OCI-LY7 (cell line): ENCODE measurements around the gene CFAP54. TPM values are rescaled to one million over a fixed set of nuclear protein-coding genes. Genes with fewer than 3 reads are reported as not detected.

ENCODE experiments used
- BruUV-seq: library from RNA; stranded (reverse); fragments of 400-500 nt; replicated peaks from 2 replicates; lab custom pipeline; 2021; lab: Mats Ljungman, UMichigan
- CTCF ChIA-PET: fragments of 300-600 bp; sonication (Branson Sonifier 250); formaldehyde crosslinking; loops from one replicate; lab custom pipeline; 2022; ENCODE audit warnings: antibody characterized with exemption; ENCODE audit not compliant: unreplicated experiment; lab: Charles Lee
- POLR2A ChIA-PET: fragments of 300-600 bp; sonication (Branson Sonifier 250); formaldehyde crosslinking; loops from one replicate; lab custom pipeline; 2022; ENCODE audit warnings: antibody characterized with exemption; lab: Charles Lee
- DNase-seq: peaks from one replicate; pipeline ENCODE4 v3.0.0-alpha.2; 2015; ENCODE audit warnings: low spot score
- H2AFZ ChIP-seq: fragments of 200-600 bp; sonication (generic), shearing (Covaris generic); 2 replicates; pipeline ENCODE4 v1.6.1; 2014; ENCODE audit warnings: mild to moderate bottlenecking, antibody characterized with exemption, low read length, moderate library complexity
- H3K27ac ChIP-seq: fragments of 200-600 bp; sonication (generic); 2 replicates; pipeline ENCODE4 v1.5.1; 2014; ENCODE audit warnings: mixed run types, low read depth, mild to moderate bottlenecking, moderate library complexity, low read length, inconsistent platforms; ENCODE audit not compliant: poor library complexity, severe bottlenecking
- H3K36me3 ChIP-seq: fragments of 200-600 bp; sonication (generic); 2 replicates; pipeline ENCODE4 v1.6.1; 2014; ENCODE audit warnings: mild to moderate bottlenecking, antibody characterized with exemption, low read length, moderate library complexity, mixed read lengths; ENCODE audit not compliant: insufficient read depth
- H3K4me1 ChIP-seq: fragments of 200-600 bp; sonication (generic); 2 replicates; pipeline ENCODE4 v1.5.1; 2014; ENCODE audit warnings: mild to moderate bottlenecking, low read length; ENCODE audit not compliant: insufficient read depth, poor library complexity, severe bottlenecking
- H3K4me2 ChIP-seq: fragments of 200-600 bp; sonication (generic); 2 replicates; pipeline ENCODE4 v1.6.1; 2014; ENCODE audit warnings: mild to moderate bottlenecking, low read length
- H3K4me3 ChIP-seq: fragments of 200-600 bp; sonication (generic); 2 replicates; pipeline ENCODE4 v1.5.1; 2014; ENCODE audit warnings: mild to moderate bottlenecking, low read depth, low read length; ENCODE audit not compliant: poor library complexity, severe bottlenecking
- H3K79me2 ChIP-seq: fragments of 200-600 bp; sonication (generic); 2 replicates; pipeline ENCODE4 v1.6.1; 2016; ENCODE audit warnings: low read depth, mild to moderate bottlenecking, low read length, moderate library complexity, mixed read lengths; ENCODE audit not compliant: insufficient read depth
- H3K9me2 ChIP-seq: fragments of 200-600 bp; sonication (generic); 2 replicates; pipeline ENCODE4 v1.6.1; 2016; ENCODE audit warnings: mild to moderate bottlenecking, low read length, mixed read lengths; ENCODE audit not compliant: insufficient read depth
- H3K9me3 ChIP-seq: fragments of 200-600 bp; sonication (generic); 2 replicates; pipeline ENCODE4 v1.6.1; 2014; ENCODE audit warnings: mild to moderate bottlenecking, mixed run types, low read length, mixed read lengths
- H4K20me1 ChIP-seq: fragments of 200-600 bp; sonication (generic); 2 replicates; pipeline ENCODE4 v1.6.1; 2014; ENCODE audit warnings: mild to moderate bottlenecking, antibody characterized with exemption, low read length, moderate library complexity, mixed read lengths; ENCODE audit not compliant: insufficient read depth
- EZH2phosphoT487 ChIP-seq: fragments of 200-600 bp; sonication (generic); IDR thresholded peaks from 2 replicates; pipeline ENCODE4 v1.6.1; 2018; ENCODE audit warnings: low read depth, borderline replicate concordance, mild to moderate bottlenecking, mixed run types, antibody characterized with exemption, low read length, moderate library complexity, mixed read lengths
- intact Hi-C: fragments of 100-400 bp; cut with micrococcal nuclease; formaldehyde crosslinking; loops from one replicate; pipeline ENCODE4 v1.10.0; 2022; ENCODE audit not compliant: unreplicated experiment
- total RNA-seq, 2 experiments: library from RNA; depleted of rRNA in 1 of 2; stranded (reverse); fragments of >200 nt in 1 of 2; shearing (Covaris generic) in 1 of 2; gene quantifications; 2 replicates each; pipeline ENCODE4 v1.2.3, GENCODE V29; 2014 to 2022
- TF ChIP-seq, protein P1 (sequence below): fragments of 200-600 bp; sonication (generic); conservative IDR thresholded peaks from 2 replicates; pipeline ENCODE4 v1.5.1; 2014; ENCODE audit warnings: mild to moderate bottlenecking, antibody characterized with exemption, low read length, moderate library complexity, mixed read lengths

The CFAP54 gene
- total RNA-seq, 2 experiments from 2014 or later: 0.53 TPM; not detected in 1

DNA sequence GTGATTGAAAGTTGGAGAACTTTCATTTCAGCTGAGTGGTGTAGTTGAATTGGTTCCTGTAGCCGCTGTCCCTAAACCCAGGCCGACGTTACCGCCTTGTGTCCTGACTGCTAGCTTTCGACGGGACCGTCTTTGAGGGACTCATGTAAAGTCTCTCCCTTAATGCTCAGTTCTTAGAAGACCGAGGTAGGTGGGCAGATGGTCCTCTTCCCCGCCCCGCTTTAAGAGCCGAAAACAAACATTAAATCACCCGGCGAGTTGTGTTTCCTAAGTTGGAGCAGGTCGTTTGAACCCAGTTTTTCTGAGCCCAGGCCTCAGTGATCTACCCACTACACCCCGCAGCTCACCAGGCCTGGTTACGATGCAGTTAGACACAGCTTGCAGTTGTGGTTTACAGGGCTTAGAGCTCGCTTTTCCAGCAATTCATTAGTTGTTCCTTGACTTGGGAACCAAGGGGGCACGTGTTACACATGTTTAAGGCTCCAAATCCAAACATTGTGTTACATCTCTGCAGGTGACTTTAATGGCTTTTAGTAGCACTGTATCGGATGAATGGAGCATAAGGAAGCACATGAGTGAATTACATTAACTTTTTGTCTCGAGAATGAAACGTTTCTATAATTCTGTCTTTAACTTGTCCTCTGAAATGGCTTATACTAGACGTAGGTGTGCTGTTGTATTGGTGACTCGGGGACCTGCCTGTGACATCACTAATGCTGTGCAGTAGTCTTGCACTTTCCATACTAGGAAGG, 418.5 kb downstream of the CFAP54 start:
- ChIA-PET CTCF (no interaction called here), POLR2A (interaction anchor here (1.2 to 1.4 kb wide), 3 partner anchors 9 to 188 kb away, joined by 3 to 7 read pairs (median 4); no protein-coding TSS in a partner anchor)
- TSS peak; percentile 55 for BruUV-seq
- DNase-seq: peak; percentile 42
- TF ChIP-seq, protein P1, sequence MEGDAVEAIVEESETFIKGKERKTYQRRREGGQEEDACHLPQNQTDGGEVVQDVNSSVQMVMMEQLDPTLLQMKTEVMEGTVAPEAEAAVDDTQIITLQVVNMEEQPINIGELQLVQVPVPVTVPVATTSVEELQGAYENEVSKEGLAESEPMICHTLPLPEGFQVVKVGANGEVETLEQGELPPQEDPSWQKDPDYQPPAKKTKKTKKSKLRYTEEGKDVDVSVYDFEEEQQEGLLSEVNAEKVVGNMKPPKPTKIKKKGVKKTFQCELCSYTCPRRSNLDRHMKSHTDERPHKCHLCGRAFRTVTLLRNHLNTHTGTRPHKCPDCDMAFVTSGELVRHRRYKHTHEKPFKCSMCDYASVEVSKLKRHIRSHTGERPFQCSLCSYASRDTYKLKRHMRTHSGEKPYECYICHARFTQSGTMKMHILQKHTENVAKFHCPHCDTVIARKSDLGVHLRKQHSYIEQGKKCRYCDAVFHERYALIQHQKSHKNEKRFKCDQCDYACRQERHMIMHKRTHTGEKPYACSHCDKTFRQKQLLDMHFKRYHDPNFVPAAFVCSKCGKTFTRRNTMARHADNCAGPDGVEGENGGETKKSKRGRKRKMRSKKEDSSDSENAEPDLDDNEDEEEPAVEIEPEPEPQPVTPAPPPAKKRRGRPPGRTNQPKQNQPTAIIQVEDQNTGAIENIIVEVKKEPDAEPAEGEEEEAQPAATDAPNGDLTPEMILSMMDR: no peak
- no peak for TF ChIP-seq EZH2phosphoT487
- peak overlapping the region; percentile 97 for H3K4me2 ChIP-seq
- no peaks in the 10 kb centered on the region for H3K9me3 ChIP-seq
- peaks cover 29% of the 10 kb centered on the region for H3K36me3 ChIP-seq
- peak overlapping the region; percentile 51 for H3K27ac ChIP-seq
- intact Hi-C loops: loop anchor here (10.0 kb wide), 1 partner anchor 1467 kb away; no protein-coding TSS in a partner anchor
- H3K4me3 ChIP-seq: peak overlapping the region; percentile 95
- peaks cover 42% of the 10 kb centered on the region for H3K4me1 ChIP-seq
- peaks cover 56% of the 10 kb centered on the region for H3K79me2 ChIP-seq
- peak overlapping the region; percentile 99 for H2AFZ ChIP-seq
- H3K9me2 ChIP-seq: no peaks in the 10 kb centered on the region
- peaks cover 13% of the 10 kb centered on the region; the same call in 1 of the 2 replicates for H4K20me1 ChIP-seq

DNA sequence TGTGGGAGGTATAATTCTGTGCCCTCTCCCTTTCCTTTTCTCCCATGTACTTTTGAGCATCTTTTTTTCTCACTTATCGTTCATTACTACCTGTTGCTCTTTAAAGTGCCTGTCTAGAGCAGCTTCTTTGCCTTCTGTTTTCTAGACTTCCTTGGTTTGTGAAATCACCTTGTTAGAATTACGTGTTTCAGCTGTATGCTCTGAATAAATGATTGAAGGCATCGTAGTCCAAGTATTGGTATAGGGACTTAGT, 419.0 kb downstream of the CFAP54 start:
- H3K27ac ChIP-seq: no peak overlapping the region

More for the DNA sequence above, 419.0 kb downstream of the CFAP54 start:
- H4K20me1 ChIP-seq: peaks cover 13% of the 10 kb centered on the region; the same call in 1 of the 2 replicates
- DNase-seq: no peak
- peaks cover 42% of the 10 kb centered on the region for H3K4me1 ChIP-seq
- POLR2A ChIA-PET: interaction anchor here (1.2 to 1.4 kb wide), 3 partner anchors 9 to 188 kb away, joined by 3 to 7 read pairs (median 4); no protein-coding TSS in a partner anchor
- peaks cover 34% of the 10 kb centered on the region for H3K36me3 ChIP-seq
- H3K9me3 ChIP-seq: no peaks in the 10 kb centered on the region
- no peak for TF ChIP-seq EZH2phosphoT487
- TF ChIP-seq, protein P1: no peak
- H3K79me2 ChIP-seq: peaks cover 58% of the 10 kb centered on the region
- no peaks in the 10 kb centered on the region for H3K9me2 ChIP-seq
- peak overlapping the region; percentile 95 for H3K4me3 ChIP-seq
- intact Hi-C loops: loop anchor here (10.0 kb wide), 1 partner anchor 1466 kb away; no protein-coding TSS in a partner anchor
- H2AFZ ChIP-seq: peak overlapping the region; percentile 99; the same call in 1 of the 2 replicates
- H3K4me2 ChIP-seq: peak overlapping the region; percentile 97
- BruUV-seq: no TSS peak
- CTCF ChIA-PET: no interaction called here
